B cell (primary cell): ENCODE results near the gene HS3ST5. TPM values are rescaled to one million over a fixed set of nuclear protein-coding genes. Genes with fewer than 3 reads are reported as not detected.

Experiments
- ATAC-seq: fragments of 200-7000 bp; cut with Tn5 transposase; one replicate; pipeline ENCODE4 v1.10.0; 2021; ENCODE audit warnings: low read depth, mild to moderate bottlenecking, moderate number of reproducible peaks, moderate library complexity
- CTCF ChIA-PET: fragments of 350-600 bp; sonication (Branson Sonifier 250); formaldehyde crosslinking; loops from one replicate; lab custom pipeline; 2021; ENCODE audit warnings: antibody characterized with exemption, inconsistent platforms; lab: Charles Lee
- POLR2A ChIA-PET: fragments of 350-600 bp; sonication (Branson Sonifier 250); formaldehyde crosslinking; loops from one replicate; lab custom pipeline; 2021; ENCODE audit warnings: antibody characterized with exemption; lab: Charles Lee
- DNase-seq: peaks from one replicate; pipeline ENCODE4 v3.0.0; 2013
- H2AFZ ChIP-seq: 2 replicates; pipeline ENCODE4 v1.6.1; 2012; ENCODE audit warnings: mild to moderate bottlenecking, low read depth, low read length; ENCODE audit not compliant: insufficient read depth, poor library complexity, severe bottlenecking
- H3K27ac ChIP-seq, 2 donors: 1 replicate in 1 of 2; 2 replicates in 1 of 2; pipeline ENCODE4 v1.5.1; 2012 to 2013; ENCODE audit warnings: low read length in 2 of 2, mild to moderate bottlenecking in 2 of 2, moderate library complexity in 1 of 2
- H3K27me3 ChIP-seq, 4 experiments: fragments of 200-600 bp in 1 of 4; sonication (generic) in 1 of 4; replicated peaks in 1 of 4; 1 replicate in 2 of 4; 2 replicates in 2 of 4; pipeline versions ENCODE4 v1.6.1 to v1.7.0; 2013 to 2016; ENCODE audit warnings: low read length in 3 of 4, mild to moderate bottlenecking in 2 of 4, mixed read lengths in 1 of 4, moderate library complexity in 1 of 4; ENCODE audit not compliant: insufficient read depth in 4 of 4, control insufficient read depth in 3 of 4; ENCODE audit errors: control extremely low read depth in 1 of 4
- H3K36me3 ChIP-seq, 2 experiments: replicated peaks in 1 of 2; 1 replicate in 1 of 2; 2 replicates in 1 of 2; pipeline versions ENCODE4 v1.6.1 to v1.7.1; 2013; ENCODE audit warnings: low read length in 1 of 2; ENCODE audit not compliant: insufficient read depth in 2 of 2, control insufficient read depth in 1 of 2; ENCODE audit errors: control extremely low read depth in 1 of 2, extremely low read depth in 1 of 2
- H3K4me1 ChIP-seq, 2 donors: fragments of 200-600 bp in 1 of 2; sonication (generic) in 1 of 2; 1 replicate in 1 of 2; 2 replicates in 1 of 2; pipeline versions ENCODE4 v1.5.1 to v1.6.1; 2013 to 2017; ENCODE audit warnings: low read length in 2 of 2; ENCODE audit not compliant: control insufficient read depth in 2 of 2, insufficient read depth in 2 of 2
- H3K4me2 ChIP-seq: replicated peaks from 2 replicates; pipeline ENCODE3; 2012; ENCODE audit warnings: mild to moderate bottlenecking, low read depth, low read length; ENCODE audit not compliant: poor library complexity, severe bottlenecking
- H3K4me3 ChIP-seq, 5 experiments: fragments of 200-600 bp in 1 of 5; sonication (generic) in 1 of 5; 1 replicate in 3 of 5; 2 replicates in 2 of 5; pipeline versions ENCODE4 v1.5.1 to v1.7.0; 2011 to 2016; ENCODE audit warnings: low read length in 4 of 5, mild to moderate bottlenecking in 4 of 5, low read depth in 2 of 5, control low read depth in 1 of 5, moderate library complexity in 1 of 5; ENCODE audit not compliant: insufficient read depth in 1 of 5; ENCODE audit errors: control extremely low read depth in 1 of 5, extremely low read depth in 1 of 5
- H3K79me2 ChIP-seq: fragments of 200-600 bp; sonication (generic); one replicate; pipeline ENCODE4 v1.6.0; 2016; ENCODE audit warnings: low read length; ENCODE audit not compliant: control insufficient read depth, insufficient read depth
- H3K9ac ChIP-seq: fragments of 200-600 bp; sonication (generic); 2 replicates; pipeline ENCODE4 v1.6.1; 2017; ENCODE audit warnings: mild to moderate bottlenecking, low read length, moderate library complexity
- H3K9me3 ChIP-seq, 3 donors: one replicate each; pipeline versions ENCODE4 v1.6.1 to v1.7.1; 2013; ENCODE audit warnings: low read length in 2 of 3; ENCODE audit not compliant: control insufficient read depth in 2 of 3, insufficient read depth in 1 of 3; ENCODE audit errors: control extremely low read depth in 1 of 3
- H4K20me1 ChIP-seq: 2 replicates; pipeline ENCODE4 v1.6.0; 2012; ENCODE audit warnings: mild to moderate bottlenecking, low read length; ENCODE audit not compliant: insufficient read depth, control insufficient read depth, poor library complexity, severe bottlenecking
- H3K27ac Mint-ChIP-seq: one replicate; pipeline ENCODE4 v1.8.0; 2021; ENCODE audit warnings: mixed read lengths
- H3K27me3 Mint-ChIP-seq: one replicate; pipeline ENCODE4 v1.8.0; 2021; ENCODE audit warnings: mixed read lengths
- H3K4me1 Mint-ChIP-seq: one replicate; pipeline ENCODE4 v1.8.0; 2021; ENCODE audit warnings: mixed read lengths
- H3K4me3 Mint-ChIP-seq: one replicate; pipeline ENCODE4 v1.8.0; 2021; ENCODE audit warnings: mixed read lengths
- H3K9me3 Mint-ChIP-seq: one replicate; pipeline ENCODE4 v1.8.0; 2022; ENCODE audit warnings: mixed read lengths; ENCODE audit not compliant: insufficient read depth
- EZH2 ChIP-seq: IDR thresholded peaks from 2 replicates; pipeline ENCODE4 v1.6.1; 2012; ENCODE audit warnings: borderline replicate concordance, low read depth, mild to moderate bottlenecking, moderate library complexity, low read length; ENCODE audit not compliant: insufficient read depth, poor library complexity, severe bottlenecking
- WGBS: methylation state at CpG from one replicate; pipeline ENCODE4 v1.1.5; 2013; ENCODE audit warnings: missing lambda C conversion rate; ENCODE audit not compliant: insufficient coverage; 5-methylcytosine and 5-hydroxymethylcytosine counted together
- intact Hi-C: fragments of 100-400 bp; cut with micrococcal nuclease; formaldehyde crosslinking; loops from one replicate; pipeline ENCODE4 v1.10.0; 2022
- polyA plus RNA-seq: library from polyadenylated mRNA; depleted of rRNA; stranded (reverse); fragments of >200 nt; gene quantifications from 2 replicates; pipeline ENCODE4 v1.2.3, GENCODE V29; 2012
- total RNA-seq, 2 donors: library from RNA; stranded (reverse); fragments of 120-200 nt in 1 of 2; gene quantifications; 1 replicate in 1 of 2; 2 replicates in 1 of 2; pipeline versions ENCODE4 v1.2.3 to v1.2.4, GENCODE V29; 2013 to 2022
- TF ChIP-seq, protein P1 (sequence below): fragments of 200-600 bp; IDR thresholded peaks from one replicate; pipeline ENCODE4 v1.8.0; 2022; ENCODE audit warnings: antibody characterized with exemption, mild to moderate bottlenecking

HS3ST5 gene
- total and polyA plus RNA-seq, 2 donors (not counting 1 experiment from before 2014, with no cell fraction given): not detected

GRCh38 chr6:114276783-114277182 is 66.0 kb downstream of the HS3ST5 start:
- Histone ChIP-seq H3K4me2 (no peak overlapping the region), H3K36me3 (no peaks in the 10 kb centered on the region), H3K9me3 (no peaks in the 10 kb centered on the region), H3K4me1 (no peaks in the 10 kb centered on the region), H3K4me3 (no peak overlapping the region), H4K20me1 (no peaks in the 10 kb centered on the region), H2AFZ (no peak overlapping the region), H3K9ac (no peak overlapping the region), H3K27me3 (no peaks in the 10 kb centered on the region), H3K27ac (no peak overlapping the region), H3K79me2 (no peaks in the 10 kb centered on the region)
- no peaks in the 10 kb centered on the region for H3K4me1 Mint-ChIP-seq
- TF ChIP-seq EZH2: no peak
- TF ChIP-seq, protein P1, sequence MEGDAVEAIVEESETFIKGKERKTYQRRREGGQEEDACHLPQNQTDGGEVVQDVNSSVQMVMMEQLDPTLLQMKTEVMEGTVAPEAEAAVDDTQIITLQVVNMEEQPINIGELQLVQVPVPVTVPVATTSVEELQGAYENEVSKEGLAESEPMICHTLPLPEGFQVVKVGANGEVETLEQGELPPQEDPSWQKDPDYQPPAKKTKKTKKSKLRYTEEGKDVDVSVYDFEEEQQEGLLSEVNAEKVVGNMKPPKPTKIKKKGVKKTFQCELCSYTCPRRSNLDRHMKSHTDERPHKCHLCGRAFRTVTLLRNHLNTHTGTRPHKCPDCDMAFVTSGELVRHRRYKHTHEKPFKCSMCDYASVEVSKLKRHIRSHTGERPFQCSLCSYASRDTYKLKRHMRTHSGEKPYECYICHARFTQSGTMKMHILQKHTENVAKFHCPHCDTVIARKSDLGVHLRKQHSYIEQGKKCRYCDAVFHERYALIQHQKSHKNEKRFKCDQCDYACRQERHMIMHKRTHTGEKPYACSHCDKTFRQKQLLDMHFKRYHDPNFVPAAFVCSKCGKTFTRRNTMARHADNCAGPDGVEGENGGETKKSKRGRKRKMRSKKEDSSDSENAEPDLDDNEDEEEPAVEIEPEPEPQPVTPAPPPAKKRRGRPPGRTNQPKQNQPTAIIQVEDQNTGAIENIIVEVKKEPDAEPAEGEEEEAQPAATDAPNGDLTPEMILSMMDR: no peak
- no peaks in the 10 kb centered on the region for H3K27me3 Mint-ChIP-seq
- H3K9me3 Mint-ChIP-seq: no peaks in the 10 kb centered on the region
- intact Hi-C loops: no loop called here
- CTCF ChIA-PET: no interaction called here
- POLR2A ChIA-PET: no interaction called here
- no peak overlapping the region for H3K4me3 Mint-ChIP-seq
- WGBS: no CpG with 5 or more reads among the region's 2 CpGs
- H3K27ac Mint-ChIP-seq: no peak overlapping the region
- no peak for DNase-seq
- no peak for ATAC-seq

- Mint-ChIP-seq H3K4me1 (no peaks in the 10 kb centered on the region), H3K4me3 (no peak overlapping the region), H3K27me3 (no peaks in the 10 kb centered on the region), H3K9me3 (no peaks in the 10 kb centered on the region), H3K27ac (no peak overlapping the region)
- 90% methylated on average over 2 of the region's 2 CpGs for WGBS
- H3K36me3 ChIP-seq: no peaks in the 10 kb centered on the region
- H2AFZ ChIP-seq: no peak overlapping the region
- ChIA-PET POLR2A (no interaction called here), CTCF (no interaction called here)
- no peaks in the 10 kb centered on the region for H3K79me2 ChIP-seq
- TF ChIP-seq EZH2: no peak
- TF ChIP-seq, protein P1: no peak
- no peak overlapping the region for H3K4me3 ChIP-seq
- DNase-seq (no peak), ATAC-seq (no peak)
- no peak overlapping the region for H3K4me2 ChIP-seq
- H3K9me3 ChIP-seq: no peaks in the 10 kb centered on the region
- H4K20me1 ChIP-seq: no peaks in the 10 kb centered on the region
- H3K9ac ChIP-seq: no peak overlapping the region
- H3K4me1 ChIP-seq: no peaks in the 10 kb centered on the region
- intact Hi-C loops: no loop called here
- H3K27me3 ChIP-seq: no peaks in the 10 kb centered on the region
- H3K27ac ChIP-seq: no peak overlapping the region
Observed at GRCh38 chr6:114274836-114275235, 68.0 kb downstream of the HS3ST5 start.
